WTC11 (cell line): ENCODE results near the gene TGFBR1. TPM values are rescaled to one million over a fixed set of nuclear protein-coding genes. Genes with fewer than 3 reads are reported as not detected.

Source experiments
- ATAC-seq: fragments of 200-7000 bp; cut with Tn5 transposase; 2 replicates; pipeline ENCODE4 v1.10.0; 2021; ENCODE audit warnings: mild to moderate bottlenecking, moderate library complexity
- CTCF ChIA-PET: fragments of 300-600 bp; sonication (Branson Sonifier 250); formaldehyde crosslinking; loops from one replicate; lab custom pipeline; 2021; ENCODE audit warnings: antibody characterized with exemption; lab: Charles Lee
- POLR2A ChIA-PET: fragments of 350-600 bp; sonication (Branson Sonifier 250); formaldehyde crosslinking; loops from one replicate; lab custom pipeline; 2021; ENCODE audit warnings: antibody characterized with exemption; lab: Charles Lee
- DNase-seq: peaks from one replicate; pipeline ENCODE4 v3.0.0; 2021; ENCODE audit warnings: low spot score
- H3K27ac Mint-ChIP-seq: 2 replicates; pipeline ENCODE4 v1.8.0; 2021; ENCODE audit warnings: mixed read lengths
- H3K27me3 Mint-ChIP-seq: 2 replicates; pipeline ENCODE4 v1.8.0; 2021; ENCODE audit warnings: low read depth, mild to moderate bottlenecking, moderate library complexity, mixed read lengths
- H3K36me3 Mint-ChIP-seq: 2 replicates; pipeline ENCODE4 v1.8.0; 2021; ENCODE audit warnings: mixed read lengths
- H3K4me1 Mint-ChIP-seq: 2 replicates; pipeline ENCODE4 v1.8.0; 2022; ENCODE audit warnings: mixed read lengths
- H3K4me3 Mint-ChIP-seq: 2 replicates; pipeline ENCODE4 v1.8.0; 2021; ENCODE audit warnings: mild to moderate bottlenecking, moderate library complexity, mixed read lengths
- H3K9me3 Mint-ChIP-seq: 2 replicates; pipeline ENCODE4 v1.8.0; 2021; ENCODE audit warnings: mixed read lengths
- FOXK1 ChIP-seq: sonication (generic); formaldehyde crosslinking; IDR thresholded peaks from 2 replicates; pipeline ENCODE4 v1.8.0; 2022; ENCODE audit warnings: mild to moderate bottlenecking, moderate library complexity, missing genetic modification reagents
- IRF2 ChIP-seq: sonication (generic); formaldehyde crosslinking; IDR thresholded peaks from 2 replicates; pipeline ENCODE4 v1.8.0; 2022; ENCODE audit warnings: low read depth, missing genetic modification reagents, borderline replicate concordance
- PRRX2 ChIP-seq: fragments of 250-450 bp; sonication (Bioruptor Pico); IDR thresholded peaks from 2 replicates; pipeline ENCODE4 v1.8.0; 2021; ENCODE audit warnings: mild to moderate bottlenecking
- SOX15 ChIP-seq: fragments of 250-450 bp; sonication (Bioruptor Pico); IDR thresholded peaks from 2 replicates; pipeline ENCODE4 v1.9.0; 2021; ENCODE audit warnings: mild to moderate bottlenecking
- TCF7 ChIP-seq: sonication (generic); formaldehyde crosslinking; IDR thresholded peaks from 2 replicates; pipeline ENCODE4 v1.8.0; 2022; ENCODE audit warnings: mild to moderate bottlenecking, low read depth, missing genetic modification reagents, moderate library complexity
- ZBTB21 ChIP-seq: sonication (generic); formaldehyde crosslinking; IDR thresholded peaks from 2 replicates; pipeline ENCODE4 v1.8.1; 2023; ENCODE audit warnings: mild to moderate bottlenecking, missing genetic modification reagents, borderline replicate concordance
- total RNA-seq: library from RNA; stranded (reverse); gene quantifications from 3 replicates; pipeline ENCODE4 v1.2.3, GENCODE V29; 2021
- TF ChIP-seq, protein P1 (sequence below): sonication (generic); formaldehyde crosslinking; IDR thresholded peaks from 2 replicates; pipeline ENCODE4 v1.8.1; 2023; ENCODE audit warnings: mild to moderate bottlenecking, missing genetic modification reagents, moderate library complexity
- TF ChIP-seq, protein P2 (sequence below): sonication (generic); formaldehyde crosslinking; IDR thresholded peaks from 2 replicates; pipeline ENCODE4 v1.8.1; 2023; ENCODE audit warnings: mild to moderate bottlenecking, missing genetic modification reagents, borderline replicate concordance
- TF ChIP-seq, protein P3 (sequence below): fragments of 250-450 bp; sonication (Bioruptor Pico); IDR thresholded peaks from 2 replicates; pipeline ENCODE4 v1.9.0; 2021; ENCODE audit warnings: mild to moderate bottlenecking, borderline replicate concordance
- TF ChIP-seq, protein P4 (sequence below): fragments of 200-600 bp; IDR thresholded peaks from 2 replicates; pipeline ENCODE4 v1.8.0; 2022; ENCODE audit warnings: antibody characterized with exemption
- TF ChIP-seq, protein P5 (sequence below): sonication (generic); formaldehyde crosslinking; IDR thresholded peaks from 2 replicates; pipeline ENCODE4 v1.8.1; 2023; ENCODE audit warnings: mild to moderate bottlenecking, moderate library complexity, missing genetic modification reagents
- TF ChIP-seq, protein P6 (sequence below): fragments of 250-450 bp; sonication (Bioruptor Pico); IDR thresholded peaks from 2 replicates; pipeline ENCODE4 v1.9.0; 2021; ENCODE audit warnings: moderate library complexity, mild to moderate bottlenecking, inconsistent platforms, borderline replicate concordance
- TF ChIP-seq, protein P7 (sequence below): fragments of 250-450 bp; sonication (Bioruptor Pico); conservative IDR thresholded peaks from 2 replicates; pipeline ENCODE4 v1.9.0; 2021; ENCODE audit warnings: mild to moderate bottlenecking

Gene TGFBR1
- total RNA-seq, 1 experiment from 2014 or later = 42.4 TPM

DNA sequence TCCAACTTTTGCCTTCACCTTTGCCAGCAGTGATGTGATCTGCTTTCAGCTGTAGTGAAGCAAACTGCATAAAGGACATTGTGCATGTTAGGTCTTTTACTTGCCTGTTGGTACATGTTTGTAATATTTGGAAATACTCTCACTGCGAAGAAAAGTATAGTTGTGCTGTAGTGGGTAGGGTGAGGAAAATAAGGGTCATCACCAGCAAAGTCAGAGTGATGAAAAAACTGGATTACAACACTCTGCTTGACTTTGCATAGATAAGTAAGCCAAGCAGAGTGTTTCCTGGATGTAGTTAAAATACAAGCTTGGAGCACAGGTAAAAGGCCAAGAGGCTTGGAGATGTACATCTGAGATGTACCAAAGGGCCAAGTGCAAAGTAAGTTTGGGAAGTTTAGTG is 16.7 kb downstream of the TGFBR1 start (continued):
- TF ChIP-seq FOXK1 (CRISPR knock-in tag) = no peak
- TF ChIP-seq, protein P1, sequence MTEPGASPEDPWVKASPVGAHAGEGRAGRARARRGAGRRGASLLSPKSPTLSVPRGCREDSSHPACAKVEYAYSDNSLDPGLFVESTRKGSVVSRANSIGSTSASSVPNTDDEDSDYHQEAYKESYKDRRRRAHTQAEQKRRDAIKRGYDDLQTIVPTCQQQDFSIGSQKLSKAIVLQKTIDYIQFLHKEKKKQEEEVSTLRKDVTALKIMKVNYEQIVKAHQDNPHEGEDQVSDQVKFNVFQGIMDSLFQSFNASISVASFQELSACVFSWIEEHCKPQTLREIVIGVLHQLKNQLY (CRISPR knock-in tag) = no peak
- TF ChIP-seq, protein P2, sequence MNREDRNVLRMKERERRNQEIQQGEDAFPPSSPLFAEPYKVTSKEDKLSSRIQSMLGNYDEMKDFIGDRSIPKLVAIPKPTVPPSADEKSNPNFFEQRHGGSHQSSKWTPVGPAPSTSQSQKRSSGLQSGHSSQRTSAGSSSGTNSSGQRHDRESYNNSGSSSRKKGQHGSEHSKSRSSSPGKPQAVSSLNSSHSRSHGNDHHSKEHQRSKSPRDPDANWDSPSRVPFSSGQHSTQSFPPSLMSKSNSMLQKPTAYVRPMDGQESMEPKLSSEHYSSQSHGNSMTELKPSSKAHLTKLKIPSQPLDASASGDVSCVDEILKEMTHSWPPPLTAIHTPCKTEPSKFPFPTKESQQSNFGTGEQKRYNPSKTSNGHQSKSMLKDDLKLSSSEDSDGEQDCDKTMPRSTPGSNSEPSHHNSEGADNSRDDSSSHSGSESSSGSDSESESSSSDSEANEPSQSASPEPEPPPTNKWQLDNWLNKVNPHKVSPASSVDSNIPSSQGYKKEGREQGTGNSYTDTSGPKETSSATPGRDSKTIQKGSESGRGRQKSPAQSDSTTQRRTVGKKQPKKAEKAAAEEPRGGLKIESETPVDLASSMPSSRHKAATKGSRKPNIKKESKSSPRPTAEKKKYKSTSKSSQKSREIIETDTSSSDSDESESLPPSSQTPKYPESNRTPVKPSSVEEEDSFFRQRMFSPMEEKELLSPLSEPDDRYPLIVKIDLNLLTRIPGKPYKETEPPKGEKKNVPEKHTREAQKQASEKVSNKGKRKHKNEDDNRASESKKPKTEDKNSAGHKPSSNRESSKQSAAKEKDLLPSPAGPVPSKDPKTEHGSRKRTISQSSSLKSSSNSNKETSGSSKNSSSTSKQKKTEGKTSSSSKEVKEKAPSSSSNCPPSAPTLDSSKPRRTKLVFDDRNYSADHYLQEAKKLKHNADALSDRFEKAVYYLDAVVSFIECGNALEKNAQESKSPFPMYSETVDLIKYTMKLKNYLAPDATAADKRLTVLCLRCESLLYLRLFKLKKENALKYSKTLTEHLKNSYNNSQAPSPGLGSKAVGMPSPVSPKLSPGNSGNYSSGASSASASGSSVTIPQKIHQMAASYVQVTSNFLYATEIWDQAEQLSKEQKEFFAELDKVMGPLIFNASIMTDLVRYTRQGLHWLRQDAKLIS (CRISPR knock-in tag) = no peak
- TF ChIP-seq, protein P3, sequence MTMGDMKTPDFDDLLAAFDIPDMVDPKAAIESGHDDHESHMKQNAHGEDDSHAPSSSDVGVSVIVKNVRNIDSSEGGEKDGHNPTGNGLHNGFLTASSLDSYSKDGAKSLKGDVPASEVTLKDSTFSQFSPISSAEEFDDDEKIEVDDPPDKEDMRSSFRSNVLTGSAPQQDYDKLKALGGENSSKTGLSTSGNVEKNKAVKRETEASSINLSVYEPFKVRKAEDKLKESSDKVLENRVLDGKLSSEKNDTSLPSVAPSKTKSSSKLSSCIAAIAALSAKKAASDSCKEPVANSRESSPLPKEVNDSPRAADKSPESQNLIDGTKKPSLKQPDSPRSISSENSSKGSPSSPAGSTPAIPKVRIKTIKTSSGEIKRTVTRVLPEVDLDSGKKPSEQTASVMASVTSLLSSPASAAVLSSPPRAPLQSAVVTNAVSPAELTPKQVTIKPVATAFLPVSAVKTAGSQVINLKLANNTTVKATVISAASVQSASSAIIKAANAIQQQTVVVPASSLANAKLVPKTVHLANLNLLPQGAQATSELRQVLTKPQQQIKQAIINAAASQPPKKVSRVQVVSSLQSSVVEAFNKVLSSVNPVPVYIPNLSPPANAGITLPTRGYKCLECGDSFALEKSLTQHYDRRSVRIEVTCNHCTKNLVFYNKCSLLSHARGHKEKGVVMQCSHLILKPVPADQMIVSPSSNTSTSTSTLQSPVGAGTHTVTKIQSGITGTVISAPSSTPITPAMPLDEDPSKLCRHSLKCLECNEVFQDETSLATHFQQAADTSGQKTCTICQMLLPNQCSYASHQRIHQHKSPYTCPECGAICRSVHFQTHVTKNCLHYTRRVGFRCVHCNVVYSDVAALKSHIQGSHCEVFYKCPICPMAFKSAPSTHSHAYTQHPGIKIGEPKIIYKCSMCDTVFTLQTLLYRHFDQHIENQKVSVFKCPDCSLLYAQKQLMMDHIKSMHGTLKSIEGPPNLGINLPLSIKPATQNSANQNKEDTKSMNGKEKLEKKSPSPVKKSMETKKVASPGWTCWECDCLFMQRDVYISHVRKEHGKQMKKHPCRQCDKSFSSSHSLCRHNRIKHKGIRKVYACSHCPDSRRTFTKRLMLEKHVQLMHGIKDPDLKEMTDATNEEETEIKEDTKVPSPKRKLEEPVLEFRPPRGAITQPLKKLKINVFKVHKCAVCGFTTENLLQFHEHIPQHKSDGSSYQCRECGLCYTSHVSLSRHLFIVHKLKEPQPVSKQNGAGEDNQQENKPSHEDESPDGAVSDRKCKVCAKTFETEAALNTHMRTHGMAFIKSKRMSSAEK = no peak
- no peak for TF ChIP-seq IRF2 (CRISPR knock-in tag)
- TF ChIP-seq TCF7 (CRISPR knock-in tag) = no peak
- TF ChIP-seq, protein P4, sequence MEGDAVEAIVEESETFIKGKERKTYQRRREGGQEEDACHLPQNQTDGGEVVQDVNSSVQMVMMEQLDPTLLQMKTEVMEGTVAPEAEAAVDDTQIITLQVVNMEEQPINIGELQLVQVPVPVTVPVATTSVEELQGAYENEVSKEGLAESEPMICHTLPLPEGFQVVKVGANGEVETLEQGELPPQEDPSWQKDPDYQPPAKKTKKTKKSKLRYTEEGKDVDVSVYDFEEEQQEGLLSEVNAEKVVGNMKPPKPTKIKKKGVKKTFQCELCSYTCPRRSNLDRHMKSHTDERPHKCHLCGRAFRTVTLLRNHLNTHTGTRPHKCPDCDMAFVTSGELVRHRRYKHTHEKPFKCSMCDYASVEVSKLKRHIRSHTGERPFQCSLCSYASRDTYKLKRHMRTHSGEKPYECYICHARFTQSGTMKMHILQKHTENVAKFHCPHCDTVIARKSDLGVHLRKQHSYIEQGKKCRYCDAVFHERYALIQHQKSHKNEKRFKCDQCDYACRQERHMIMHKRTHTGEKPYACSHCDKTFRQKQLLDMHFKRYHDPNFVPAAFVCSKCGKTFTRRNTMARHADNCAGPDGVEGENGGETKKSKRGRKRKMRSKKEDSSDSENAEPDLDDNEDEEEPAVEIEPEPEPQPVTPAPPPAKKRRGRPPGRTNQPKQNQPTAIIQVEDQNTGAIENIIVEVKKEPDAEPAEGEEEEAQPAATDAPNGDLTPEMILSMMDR = no peak

DNA sequence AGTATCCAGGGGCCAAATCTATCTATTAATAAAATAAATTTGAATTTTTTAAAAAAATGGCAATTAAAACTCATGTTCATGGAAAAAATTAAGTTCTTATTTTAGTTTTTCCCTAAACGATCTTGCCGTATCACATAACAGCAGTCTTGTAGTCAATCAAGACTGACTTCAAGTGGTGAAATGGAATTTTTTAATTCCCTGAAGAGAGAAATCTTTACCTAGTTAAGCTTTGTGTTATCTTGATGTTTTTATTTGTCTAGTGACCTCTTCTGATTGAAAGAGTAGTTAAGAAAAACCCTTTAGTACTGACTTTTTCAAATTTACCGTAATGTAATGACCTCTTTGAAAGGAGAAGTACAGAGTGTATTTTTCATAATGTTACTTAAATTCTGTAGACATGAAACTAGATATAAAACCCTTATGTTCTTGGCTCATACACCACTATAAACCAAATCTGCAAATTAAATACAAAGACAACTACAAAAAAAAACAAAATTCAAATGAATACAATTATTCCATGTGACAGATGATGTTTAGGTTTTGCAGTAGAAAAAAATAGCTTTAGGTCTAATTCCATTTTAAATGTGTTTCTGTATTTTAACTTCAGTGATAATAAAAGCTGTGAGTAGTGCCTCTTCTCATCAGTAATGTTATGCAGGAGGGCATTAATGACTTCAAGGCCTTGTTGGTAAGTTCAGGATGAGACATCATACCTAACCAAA is 19.8 kb downstream of the TGFBR1 start:
- Mint-ChIP-seq H3K9me3 (peaks cover 24% of the 10 kb centered on the region), H3K27me3 (no peaks in the 10 kb centered on the region), H3K4me1 (peaks cover 31% of the 10 kb centered on the region), H3K27ac (no peak overlapping the region), H3K36me3 (peaks cover 25% of the 10 kb centered on the region), H3K4me3 (no peak overlapping the region)
- TF ChIP-seq ZBTB21 (CRISPR knock-in tag) = no peak
- TF ChIP-seq PRRX2 = no peak
- TF ChIP-seq, protein P5, sequence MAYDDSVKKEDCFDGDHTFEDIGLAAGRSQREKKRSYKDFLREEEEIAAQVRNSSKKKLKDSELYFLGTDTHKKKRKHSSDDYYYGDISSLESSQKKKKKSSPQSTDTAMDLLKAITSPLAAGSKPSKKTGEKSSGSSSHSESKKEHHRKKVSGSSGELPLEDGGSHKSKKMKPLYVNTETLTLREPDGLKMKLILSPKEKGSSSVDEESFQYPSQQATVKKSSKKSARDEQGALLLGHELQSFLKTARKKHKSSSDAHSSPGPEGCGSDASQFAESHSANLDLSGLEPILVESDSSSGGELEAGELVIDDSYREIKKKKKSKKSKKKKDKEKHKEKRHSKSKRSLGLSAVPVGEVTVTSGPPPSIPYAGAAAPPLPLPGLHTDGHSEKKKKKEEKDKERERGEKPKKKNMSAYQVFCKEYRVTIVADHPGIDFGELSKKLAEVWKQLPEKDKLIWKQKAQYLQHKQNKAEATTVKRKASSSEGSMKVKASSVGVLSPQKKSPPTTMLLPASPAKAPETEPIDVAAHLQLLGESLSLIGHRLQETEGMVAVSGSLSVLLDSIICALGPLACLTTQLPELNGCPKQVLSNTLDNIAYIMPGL (CRISPR knock-in tag) = no peak
- TF ChIP-seq SOX15 = no peak
- TF ChIP-seq, protein P6, sequence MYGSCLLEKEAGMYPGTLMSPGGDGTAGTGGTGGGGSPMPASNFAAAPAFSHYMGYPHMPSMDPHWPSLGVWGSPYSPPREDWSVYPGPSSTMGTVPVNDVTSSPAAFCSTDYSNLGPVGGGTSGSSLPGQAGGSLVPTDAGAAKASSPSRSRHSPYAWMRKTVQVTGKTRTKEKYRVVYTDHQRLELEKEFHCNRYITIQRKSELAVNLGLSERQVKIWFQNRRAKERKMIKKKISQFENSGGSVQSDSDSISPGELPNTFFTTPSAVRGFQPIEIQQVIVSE (CRISPR knock-in tag) = no peak
- TF ChIP-seq, protein P7, sequence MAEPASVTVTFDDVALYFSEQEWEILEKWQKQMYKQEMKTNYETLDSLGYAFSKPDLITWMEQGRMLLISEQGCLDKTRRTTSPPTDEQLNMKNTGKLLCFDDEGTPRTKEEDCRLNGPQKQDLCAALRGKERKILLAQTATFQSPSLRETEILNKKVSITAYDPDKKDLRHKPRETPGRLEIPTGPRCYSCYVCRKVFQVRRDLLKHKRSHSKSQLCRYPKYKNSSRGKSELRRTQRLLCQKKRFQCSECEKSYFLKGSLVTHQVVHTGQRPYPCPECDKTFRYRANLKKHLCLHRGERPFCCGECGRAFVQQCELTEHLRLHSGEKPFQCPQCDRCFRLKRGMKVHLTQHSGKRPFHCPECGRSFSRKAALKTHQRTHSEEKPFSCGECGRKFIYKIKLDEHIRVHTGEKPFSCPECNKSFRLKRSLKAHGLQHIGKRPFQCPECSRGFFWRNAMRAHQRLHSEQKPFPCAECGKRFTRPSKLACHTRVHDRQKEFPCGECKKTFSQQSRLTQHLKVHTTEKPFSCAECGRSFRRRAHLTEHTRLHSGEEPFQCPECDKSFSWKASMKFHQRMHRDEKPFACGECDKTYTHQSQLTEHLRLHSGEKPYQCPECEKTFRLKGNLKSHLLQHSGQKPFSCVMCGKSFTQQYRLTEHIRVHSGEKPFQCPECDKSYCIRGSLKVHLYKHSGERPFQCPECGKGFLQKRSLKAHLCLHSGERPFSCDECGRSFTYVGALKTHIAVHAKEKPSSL (CRISPR knock-in tag) = no peak
- ATAC-seq (no peak), DNase-seq (no peak)
- CTCF ChIA-PET = no interaction called here
- POLR2A ChIA-PET = no interaction called here
